Mesenchymal stem cell (in vitro differentiated cells and primary cell): ENCODE measurements around the gene ACADVL.

Source experiments
- DNase-seq: peaks from one replicate; pipeline ENCODE4 v3.0.0-alpha.2; 2013
- H2AFZ ChIP-seq: one replicate; pipeline ENCODE4 v1.6.1; 2013; ENCODE audit warnings: low read depth, mild to moderate bottlenecking, control low read depth, inconsistent platforms, low read length, moderate library complexity
- H2AK5ac ChIP-seq: 2 replicates; pipeline ENCODE4 v1.6.1; 2013; ENCODE audit warnings: low read length, moderate library complexity, mild to moderate bottlenecking, inconsistent platforms; ENCODE audit not compliant: severe bottlenecking
- H2BK120ac ChIP-seq: one replicate; pipeline ENCODE4 v1.6.1; 2013; ENCODE audit warnings: low read depth, mild to moderate bottlenecking, inconsistent platforms, low read length, moderate library complexity
- H2BK12ac ChIP-seq, 2 experiments: one replicate each; pipeline ENCODE4 v1.6.1; 2013; ENCODE audit warnings: inconsistent platforms in 2 of 2, low read length in 2 of 2, mild to moderate bottlenecking in 2 of 2, moderate library complexity in 2 of 2, control low read depth in 1 of 2
- H2BK15ac ChIP-seq: one replicate; pipeline ENCODE4 v1.6.1; 2013; ENCODE audit warnings: mild to moderate bottlenecking, low read depth, inconsistent platforms; ENCODE audit not compliant: poor library complexity, severe bottlenecking
- H2BK5ac ChIP-seq: 2 replicates; pipeline ENCODE4 v1.6.1; 2013; ENCODE audit warnings: low read depth, mild to moderate bottlenecking, low read length, control low read depth, inconsistent platforms; ENCODE audit not compliant: poor library complexity, severe bottlenecking
- H3K14ac ChIP-seq, 2 experiments: one replicate each; pipeline ENCODE4 v1.6.1; 2013; ENCODE audit warnings: inconsistent platforms in 2 of 2, low read length in 2 of 2, control low read depth in 1 of 2, mild to moderate bottlenecking in 1 of 2, moderate library complexity in 1 of 2
- H3K18ac ChIP-seq, 2 experiments: one replicate each; pipeline ENCODE4 v1.6.1; 2013; ENCODE audit warnings: inconsistent platforms in 2 of 2, low read length in 2 of 2, control low read depth in 1 of 2, low read depth in 1 of 2, mild to moderate bottlenecking in 1 of 2
- H3K23ac ChIP-seq, 2 experiments: one replicate each; pipeline ENCODE4 v1.6.1; 2013; ENCODE audit warnings: inconsistent platforms in 2 of 2, low read length in 2 of 2, mild to moderate bottlenecking in 2 of 2, moderate library complexity in 2 of 2, control low read depth in 1 of 2
- H3K27ac ChIP-seq: 2 replicates; pipeline ENCODE4 v1.5.1; 2013; ENCODE audit warnings: mild to moderate bottlenecking, moderate library complexity, low read length, control low read depth, inconsistent platforms; ENCODE audit not compliant: poor library complexity, severe bottlenecking
- H3K27me3 ChIP-seq, 2 experiments: 2 replicates each; pipeline versions ENCODE4 v1.6.1 to v1.7.0; 2013; ENCODE audit warnings: low read length in 2 of 2, mild to moderate bottlenecking in 2 of 2, moderate library complexity in 2 of 2, control low read depth in 1 of 2, inconsistent platforms in 1 of 2; ENCODE audit not compliant: control insufficient read depth in 1 of 2, insufficient read depth in 1 of 2
- H3K36me3 ChIP-seq, 2 experiments: 2 replicates each; pipeline versions ENCODE4 v1.6.1 to v1.7.0; 2013; ENCODE audit warnings: low read length in 2 of 2, control low read depth in 1 of 2, inconsistent platforms in 1 of 2, low read depth in 1 of 2, mild to moderate bottlenecking in 1 of 2; ENCODE audit not compliant: insufficient read depth in 2 of 2, control insufficient read depth in 1 of 2
- H3K4ac ChIP-seq, 2 experiments: one replicate each; pipeline ENCODE4 v1.6.1; 2013; ENCODE audit warnings: inconsistent platforms in 2 of 2, low read length in 2 of 2, mild to moderate bottlenecking in 2 of 2, moderate library complexity in 2 of 2, control low read depth in 1 of 2, low read depth in 1 of 2
- H3K4me1 ChIP-seq: 2 replicates; pipeline ENCODE4 v1.6.1; 2013; ENCODE audit warnings: low read depth, low read length, control low read depth; ENCODE audit not compliant: control insufficient read depth, insufficient read depth
- H3K4me2 ChIP-seq: 2 replicates; pipeline ENCODE4 v1.6.1; 2013; ENCODE audit warnings: low read length, mild to moderate bottlenecking, inconsistent platforms; ENCODE audit not compliant: poor library complexity, severe bottlenecking
- H3K4me3 ChIP-seq, 2 experiments: 2 replicates each; pipeline versions ENCODE4 v1.5.1 to v1.7.0; 2013; ENCODE audit warnings: low read length in 2 of 2, mild to moderate bottlenecking in 2 of 2, control low read depth in 1 of 2, low read depth in 1 of 2; ENCODE audit not compliant: insufficient read depth in 1 of 2
- H3K79me1 ChIP-seq: replicated peaks from 2 replicates; pipeline ENCODE4 v1.6.1; 2013; ENCODE audit warnings: mild to moderate bottlenecking, control low read depth, low read length, inconsistent platforms; ENCODE audit not compliant: poor library complexity, severe bottlenecking
- H3K9ac ChIP-seq: 2 replicates; pipeline ENCODE4 v1.7.0; 2013; ENCODE audit warnings: mild to moderate bottlenecking, low read length, moderate library complexity
- H3K9me3 ChIP-seq: 2 replicates; pipeline ENCODE4 v1.7.0; 2013; ENCODE audit warnings: mild to moderate bottlenecking, low read length; ENCODE audit not compliant: control insufficient read depth
- H4K8ac ChIP-seq: one replicate; pipeline ENCODE4 v1.6.1; 2013; ENCODE audit warnings: inconsistent platforms, mild to moderate bottlenecking, low read length, moderate library complexity
- H4K91ac ChIP-seq: one replicate; pipeline ENCODE4 v1.6.1; 2013; ENCODE audit warnings: mild to moderate bottlenecking, low read length, inconsistent platforms
- WGBS: methylation state at CpG from one replicate; pipeline ENCODE4 v1.1.7; 2013; ENCODE audit warnings: mixed read lengths; 5-methylcytosine and 5-hydroxymethylcytosine counted together

Gene ACADVL

DNA sequence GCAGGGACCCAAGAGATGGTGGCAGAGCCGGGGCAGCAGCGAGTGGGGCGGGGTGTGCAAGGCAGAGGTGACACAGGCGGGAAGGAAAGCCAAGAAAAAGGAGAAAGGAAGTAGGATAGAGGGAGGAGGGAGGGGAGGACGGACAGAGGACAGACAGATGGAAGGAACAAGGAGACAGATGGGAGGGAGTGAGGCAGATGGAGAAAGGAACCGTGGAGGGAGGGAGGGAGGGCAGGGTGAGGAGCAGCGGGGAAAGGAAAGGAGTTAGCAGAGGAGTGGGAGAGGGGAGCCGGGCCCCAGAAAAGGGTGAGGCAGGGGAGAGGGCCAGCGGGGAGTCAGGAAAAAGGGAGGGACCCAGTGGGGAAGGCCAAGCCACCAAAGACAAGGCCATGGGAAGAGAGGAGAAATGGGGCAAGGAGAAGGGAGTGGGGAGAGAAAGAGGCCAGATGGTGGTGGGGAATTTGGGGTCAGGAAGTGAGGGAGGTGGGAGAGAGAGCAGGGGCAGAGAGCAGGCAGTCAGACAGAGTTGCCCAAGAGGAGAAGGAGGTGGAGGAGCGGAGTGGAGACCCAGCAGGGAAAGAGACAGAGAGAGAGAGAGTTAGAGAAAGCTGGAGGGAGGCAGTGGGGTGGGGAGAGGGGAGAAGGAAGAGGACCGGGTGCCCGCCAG lies 27.3 kb upstream of the ACADVL start:
- no peak overlapping the region for H3K4me3 ChIP-seq
- no peak overlapping the region for H2BK15ac ChIP-seq
- no peak overlapping the region for H3K4ac ChIP-seq
- H3K9ac ChIP-seq = no peak overlapping the region
- H2BK120ac ChIP-seq = no peak overlapping the region
- no peak for DNase-seq
- H3K23ac ChIP-seq = no peak overlapping the region
- peaks cover 72 to 73% of the 10 kb centered on the region in 2 experiments for H3K36me3 ChIP-seq
- no peak overlapping the region for H2AFZ ChIP-seq
- H3K4me1 ChIP-seq = peaks cover 2% of the 10 kb centered on the region
- no peak overlapping the region for H2BK12ac ChIP-seq
- no peak overlapping the region for H2BK5ac ChIP-seq
- H3K27me3 ChIP-seq = no peaks in the 10 kb centered on the region
- H4K91ac ChIP-seq = no peak overlapping the region
- no peak overlapping the region for H2AK5ac ChIP-seq
- 96% methylated on average over 12 of the region's 12 CpGs for WGBS
- H3K14ac ChIP-seq = no peak overlapping the region
- H3K4me2 ChIP-seq = no peak overlapping the region
- peaks cover 18% of the 10 kb centered on the region for H3K79me1 ChIP-seq
- no peak overlapping the region for H3K18ac ChIP-seq
- no peak overlapping the region for H4K8ac ChIP-seq
- no peak overlapping the region for H3K27ac ChIP-seq
- no peaks in the 10 kb centered on the region for H3K9me3 ChIP-seq

DNA sequence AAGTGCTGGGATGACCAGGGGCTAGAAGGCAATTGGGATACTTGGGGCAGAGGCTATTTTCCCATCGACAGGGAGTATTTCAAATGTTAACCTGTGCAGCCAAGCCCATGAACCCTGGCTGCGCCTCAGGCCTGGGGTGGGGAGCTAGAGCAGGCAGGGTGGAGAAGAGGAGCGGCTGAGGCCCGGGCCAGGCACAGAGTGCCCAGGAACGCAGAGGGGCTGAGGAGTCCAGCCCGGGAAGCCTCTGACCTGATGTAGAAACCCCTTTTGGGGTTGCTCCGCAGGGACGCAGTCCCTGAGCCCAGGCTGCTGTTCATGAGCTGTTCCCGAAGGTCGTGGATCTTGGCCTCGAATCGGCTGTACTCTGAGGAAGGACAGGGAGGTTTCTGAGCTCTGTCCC lies 23.8 kb upstream of the ACADVL start:
- no peak overlapping the region for H3K9ac ChIP-seq

DNA sequence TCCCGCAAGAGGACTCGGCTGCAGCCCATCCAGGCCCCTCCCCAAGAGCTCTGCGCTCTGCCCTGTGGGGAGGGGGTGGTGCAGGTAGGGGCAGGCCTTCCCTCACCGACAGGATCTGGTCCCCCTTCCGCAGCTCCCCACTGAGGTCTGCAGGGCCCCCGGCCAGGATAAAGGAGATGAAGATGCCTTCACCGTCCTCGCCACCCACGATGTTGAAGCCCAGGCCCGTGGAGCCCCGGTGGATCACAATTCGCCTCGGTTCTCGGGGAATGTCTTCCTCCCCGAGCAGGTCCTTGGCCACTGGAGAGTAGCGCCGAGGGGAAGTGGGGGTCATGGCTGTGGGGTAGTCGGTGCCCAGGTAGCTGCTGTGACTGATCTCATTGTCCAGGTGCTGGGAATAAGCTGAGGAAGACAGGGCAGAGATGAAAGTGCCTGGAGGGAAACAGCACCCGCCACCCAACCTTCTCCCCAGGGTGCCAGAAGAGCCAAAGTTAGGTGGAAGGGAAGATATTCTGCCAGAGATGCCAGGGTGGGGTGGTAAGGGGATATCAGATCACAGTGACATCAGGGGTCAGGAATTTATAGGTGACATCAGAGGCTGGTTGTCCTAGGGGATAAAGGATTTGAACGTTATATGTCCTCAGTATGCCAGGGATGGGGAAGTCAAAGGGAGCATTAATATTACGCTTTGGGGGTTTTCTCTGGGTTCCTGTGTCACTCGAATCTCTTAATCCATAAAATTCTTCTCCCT lies 22.9 kb upstream of the ACADVL start:
- Histone ChIP-seq H3K4me3 (no peak overlapping the region), H3K27me3 (no peaks in the 10 kb centered on the region), H2BK12ac (no peak overlapping the region), H4K8ac (no peak overlapping the region), H3K27ac (no peak overlapping the region), H3K79me1 (peaks cover 15% of the 10 kb centered on the region), H3K4me1 (peaks cover under 1% of the 10 kb centered on the region), H2AFZ (no peak overlapping the region), H3K4me2 (no peak overlapping the region), H3K9ac (no peak overlapping the region), H3K4ac (no peak overlapping the region), H3K14ac (no peak overlapping the region), H3K36me3 (peaks cover 55 to 79% of the 10 kb centered on the region in 2 experiments), H3K23ac (no peak overlapping the region), H2BK15ac (no peak overlapping the region), H2BK120ac (no peak overlapping the region), H2AK5ac (no peak overlapping the region), H3K18ac (no peak overlapping the region), H3K9me3 (no peaks in the 10 kb centered on the region), H4K91ac (no peak overlapping the region), H2BK5ac (no peak overlapping the region)
- DNase-seq = no peak
- 94% methylated on average over 20 of the region's 22 CpGs for WGBS

More for the DNA sequence above, 23.8 kb upstream of the ACADVL start:
- Histone ChIP-seq H3K4me2 (no peak overlapping the region), H3K27me3 (no peaks in the 10 kb centered on the region), H2BK12ac (no peak overlapping the region), H4K91ac (no peak overlapping the region), H3K14ac (no peak overlapping the region), H3K27ac (no peak overlapping the region), H2BK5ac (no peak overlapping the region), H2AFZ (no peak overlapping the region), H2BK15ac (no peak overlapping the region), H3K4me3 (no peak overlapping the region), H2AK5ac (no peak overlapping the region), H3K4ac (no peak overlapping the region), H2BK120ac (no peak overlapping the region), H3K23ac (no peak overlapping the region), H3K18ac (no peak overlapping the region), H4K8ac (no peak overlapping the region), H3K36me3 (peaks cover 59 to 81% of the 10 kb centered on the region in 2 experiments), H3K4me1 (peaks cover 2% of the 10 kb centered on the region), H3K79me1 (peaks cover 15% of the 10 kb centered on the region), H3K9me3 (no peaks in the 10 kb centered on the region)
- no peak for DNase-seq
- 96% methylated on average over 12 of the region's 12 CpGs for WGBS

DNA sequence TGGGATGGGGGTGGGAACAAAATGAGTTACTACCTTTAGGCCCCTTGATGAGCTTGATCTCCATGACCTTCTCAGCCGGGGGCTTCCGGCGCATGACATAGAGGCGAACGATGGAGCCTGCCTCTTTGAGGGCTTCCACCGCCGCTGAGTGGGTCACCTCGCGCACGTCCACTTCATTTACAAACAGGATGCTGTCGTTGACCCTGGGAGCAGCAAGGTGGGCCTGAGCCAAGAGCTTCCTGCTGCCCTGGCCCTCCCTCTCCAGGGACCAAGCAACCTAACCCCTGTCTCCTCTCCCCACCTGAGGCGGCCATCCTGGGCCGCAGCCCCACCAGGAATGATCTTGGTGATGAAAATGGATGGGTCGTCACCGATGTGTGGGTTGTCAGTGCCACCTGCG lies 16.3 kb upstream of the ACADVL start:
- Histone ChIP-seq H4K8ac (no peak overlapping the region), H3K4me1 (peaks cover 24% of the 10 kb centered on the region), H3K4me2 (no peak overlapping the region), H2BK12ac (no peak overlapping the region), H3K79me1 (peaks cover 37% of the 10 kb centered on the region), H3K9ac (no peak overlapping the region), H3K23ac (no peak overlapping the region), H2BK5ac (no peak overlapping the region), H3K4ac (no peak overlapping the region), H3K9me3 (no peaks in the 10 kb centered on the region), H3K36me3 (peaks cover 43 to 46% of the 10 kb centered on the region in 2 experiments), H2AFZ (no peak overlapping the region), H3K27ac (no peak overlapping the region), H2AK5ac (no peak overlapping the region), H2BK120ac (no peak overlapping the region), H3K14ac (no peak overlapping the region), H3K27me3 (no peaks in the 10 kb centered on the region), H3K4me3 (no peak overlapping the region), H3K18ac (no peak overlapping the region), H2BK15ac (no peak overlapping the region), H4K91ac (no peak overlapping the region)
- 91% methylated on average over 16 of the region's 16 CpGs for WGBS
- DNase-seq = no peak
